Neural crest cell (in vitro differentiated cells): ENCODE data around the gene PADI4. TPM values are rescaled to one million over a fixed set of nuclear protein-coding genes. Genes with fewer than 3 reads are reported as not detected.

Experiments
- DNase-seq: peaks from one replicate; pipeline ENCODE4 v3.0.0; 2021; ENCODE audit warnings: low read depth, mixed read lengths, low spot score
- H3K27ac Mint-ChIP-seq: one replicate; pipeline ENCODE4 v1.8.0; 2021; ENCODE audit warnings: mild to moderate bottlenecking, mixed read lengths; ENCODE audit not compliant: unreplicated experiment
- H3K27me3 Mint-ChIP-seq: 2 replicates; pipeline ENCODE4 v1.8.0; 2021; ENCODE audit warnings: low read depth, mild to moderate bottlenecking, mixed read lengths
- H3K36me3 Mint-ChIP-seq: 2 replicates; pipeline ENCODE4 v1.8.0; 2021; ENCODE audit warnings: low read depth, mild to moderate bottlenecking, mixed read lengths
- H3K4me1 Mint-ChIP-seq: 2 replicates; pipeline ENCODE4 v1.8.0; 2021; ENCODE audit warnings: mixed read lengths
- H3K4me3 Mint-ChIP-seq: one replicate; pipeline ENCODE4 v1.8.0; 2021; ENCODE audit warnings: mild to moderate bottlenecking, mixed read lengths
- H3K9me3 Mint-ChIP-seq: 2 replicates; pipeline ENCODE4 v1.8.0; 2021; ENCODE audit warnings: mixed read lengths
- CTCF ChIP-seq: fragments of 200-600 bp; sonication (generic); conservative IDR thresholded peaks from 2 replicates; pipeline ENCODE4 v1.5.0; 2021; ENCODE audit warnings: antibody characterized with exemption, mild to moderate bottlenecking
- total RNA-seq: library from RNA; stranded (reverse); gene quantifications from 2 replicates; pipeline ENCODE4 v1.2.1, GENCODE V29; 2021

Gene PADI4
- total RNA-seq, 1 donor from 2014 or later, result not detected

GRCh38 chr1:17397910-17398695 lies 90.1 kb downstream of the PADI4 start:
- Mint-ChIP-seq H3K4me1 (peaks cover 4% of the 10 kb centered on the region), H3K9me3 (no peaks in the 10 kb centered on the region), H3K4me3 (no peak overlapping the region), H3K27ac (no peak overlapping the region), H3K36me3 (no peaks in the 10 kb centered on the region), H3K27me3 (no peaks in the 10 kb centered on the region)
- no peak for TF ChIP-seq CTCF
- no peak for DNase-seq

GRCh38 chr1:17400725-17401341 lies 92.8 kb downstream of the PADI4 start:
- no peak for TF ChIP-seq CTCF
- DNase-seq, result no peak
- Mint-ChIP-seq H3K36me3 (no peaks in the 10 kb centered on the region), H3K9me3 (no peaks in the 10 kb centered on the region), H3K27me3 (no peaks in the 10 kb centered on the region), H3K4me1 (peaks cover 4% of the 10 kb centered on the region), H3K4me3 (no peak overlapping the region), H3K27ac (no peak overlapping the region)

GRCh38 chr1:17401841-17402240 lies 93.8 kb downstream of the PADI4 start:
- no peak overlapping the region for H3K27ac Mint-ChIP-seq
- H3K9me3 Mint-ChIP-seq, result no peaks in the 10 kb centered on the region
- no peak overlapping the region for H3K4me3 Mint-ChIP-seq

GRCh38 chr1:17403081-17403480 lies 95.1 kb downstream of the PADI4 start:
- Mint-ChIP-seq H3K27ac (no peak overlapping the region), H3K4me1 (peaks cover 4% of the 10 kb centered on the region), H3K4me3 (peak overlapping the region; percentile 56), H3K27me3 (no peaks in the 10 kb centered on the region), H3K36me3 (peaks cover 3% of the 10 kb centered on the region), H3K9me3 (no peaks in the 10 kb centered on the region)
- no peak for DNase-seq
- TF ChIP-seq CTCF, result no peak

More at GRCh38 chr1:17401841-17402240, 93.8 kb downstream of the PADI4 start:
- no peaks in the 10 kb centered on the region for H3K36me3 Mint-ChIP-seq
- H3K4me1 Mint-ChIP-seq, result peaks cover 4% of the 10 kb centered on the region
- no peak for DNase-seq
- no peaks in the 10 kb centered on the region for H3K27me3 Mint-ChIP-seq
- TF ChIP-seq CTCF, result no peak

- peaks cover 4% of the 10 kb centered on the region for H3K4me1 Mint-ChIP-seq
- DNase-seq, result no peak
These were observed 96.2 kb downstream of the PADI4 start for GRCh38 chr1:17404034-17404684.

More at GRCh38 chr1:17404034-17404684, 96.2 kb downstream of the PADI4 start:
- peak overlapping the region; percentile 27 for H3K4me3 Mint-ChIP-seq
- H3K27ac Mint-ChIP-seq, result no peak overlapping the region
- no peak for TF ChIP-seq CTCF
- H3K27me3 Mint-ChIP-seq, result no peaks in the 10 kb centered on the region
- peaks cover 10% of the 10 kb centered on the region for H3K36me3 Mint-ChIP-seq
- no peaks in the 10 kb centered on the region for H3K9me3 Mint-ChIP-seq
